Measurements from ENCODE around the gene GRID2.

The GRID2 gene

GRCh38 chr4:93710101-93710846 lies 1406.5 kb downstream of the GRID2 start:
- Histone ChIP-seq H3K18ac (ENCODE audit: low read length) (no peak overlapping the region), H2AK5ac (ENCODE audit: low read depth, low read length) (no peak overlapping the region)

GRCh38 chr4:93710847-93711430 lies 1407.2 kb downstream of the GRID2 start:
- no peaks in the 10 kb centered on the region for H3K4me1 ChIP-seq (ENCODE audit: control insufficient read depth in 2 of 2, insufficient read depth in 1 of 2, low read depth in 1 of 2, low read length in 2 of 2)
- no peak for DNase-seq (ENCODE audit: low spot score)
- no peak overlapping the region for H2BK15ac ChIP-seq (ENCODE audit: low read length)
- H3K9ac ChIP-seq (ENCODE audit: low read depth, low read length, poor library complexity), result no peak overlapping the region
- no peaks in the 10 kb centered on the region for H3K9me3 ChIP-seq (replicated peaks in 1 of 2; ENCODE audit: control insufficient read depth in 2 of 2, insufficient read depth in 1 of 2, low read depth in 1 of 2, low read length in 2 of 2)
- H3K14ac ChIP-seq (ENCODE audit: low read length), result no peak overlapping the region
- no peak overlapping the region for H2AFZ ChIP-seq (ENCODE audit: low read length)
- H3K18ac ChIP-seq (ENCODE audit: low read length), result no peak overlapping the region
- H3K79me1 ChIP-seq (ENCODE audit: low read depth, low read length), result no peaks in the 10 kb centered on the region
- H3K4ac ChIP-seq (ENCODE audit: low read length), result no peak overlapping the region
- H3K27ac ChIP-seq (replicated peaks; ENCODE audit: low read length), result no peak overlapping the region
- no peaks in the 10 kb centered on the region for H3K27me3 ChIP-seq (ENCODE audit: control insufficient read depth in 3 of 3, insufficient read depth in 3 of 3, low read depth in 1 of 3, low read length in 3 of 3)
- H4K8ac ChIP-seq (ENCODE audit: low read depth, low read length), result no peak overlapping the region
- H2BK5ac ChIP-seq (ENCODE audit: low read length), result no peak overlapping the region
- H3K36me3 ChIP-seq (replicated peaks in 1 of 2; ENCODE audit: control insufficient read depth in 2 of 2, insufficient read depth in 2 of 2, low read length in 2 of 2), result no peaks in the 10 kb centered on the region
- WGBS, 2 donors (ENCODE audit: extremely low coverage in 2 of 2, insufficient read length in 2 of 2, insufficient replicate concordance in 1 of 2), result no CpG with 5 or more reads among the region's 2 CpGs
- no peak overlapping the region for H4K91ac ChIP-seq (ENCODE audit: low read depth, low read length, poor library complexity)
- H2BK12ac ChIP-seq (ENCODE audit: low read length), result no peak overlapping the region
- no peak overlapping the region for H2BK120ac ChIP-seq (ENCODE audit: low read depth, low read length)
- no peak overlapping the region for H3K23ac ChIP-seq (ENCODE audit: low read depth, low read length, poor library complexity)
- no peak overlapping the region for H3K4me3 ChIP-seq (ENCODE audit: low read length in 2 of 2)
- no peak overlapping the region for H2AK5ac ChIP-seq (ENCODE audit: low read depth, low read length)
- no peak overlapping the region for H3K4me2 ChIP-seq (ENCODE audit: insufficient read depth, low read length, poor library complexity, severe bottlenecking)

More at GRCh38 chr4:93710101-93710846, 1406.5 kb downstream of the GRID2 start:
- Histone ChIP-seq H3K14ac (ENCODE audit: low read length) (no peak overlapping the region), H3K27me3 (ENCODE audit: control insufficient read depth in 3 of 3, insufficient read depth in 3 of 3, low read depth in 1 of 3, low read length in 3 of 3) (no peaks in the 10 kb centered on the region), H2BK5ac (ENCODE audit: low read length) (no peak overlapping the region), H2BK120ac (ENCODE audit: low read depth, low read length) (no peak overlapping the region), H3K9ac (ENCODE audit: low read depth, low read length, poor library complexity) (no peak overlapping the region), H3K9me3 (replicated peaks in 1 of 2; ENCODE audit: control insufficient read depth in 2 of 2, insufficient read depth in 1 of 2, low read depth in 1 of 2, low read length in 2 of 2) (no peaks in the 10 kb centered on the region), H3K27ac (replicated peaks; ENCODE audit: low read length) (no peak overlapping the region), H2BK12ac (ENCODE audit: low read length) (no peak overlapping the region), H3K4ac (ENCODE audit: low read length) (no peak overlapping the region), H2AFZ (ENCODE audit: low read length) (no peak overlapping the region), H3K4me1 (ENCODE audit: control insufficient read depth in 2 of 2, insufficient read depth in 1 of 2, low read depth in 1 of 2, low read length in 2 of 2) (no peaks in the 10 kb centered on the region), H3K4me3 (ENCODE audit: low read length in 2 of 2) (no peak overlapping the region), H4K91ac (ENCODE audit: low read depth, low read length, poor library complexity) (no peak overlapping the region), H3K79me1 (ENCODE audit: low read depth, low read length) (no peaks in the 10 kb centered on the region), H4K8ac (ENCODE audit: low read depth, low read length) (no peak overlapping the region), H3K4me2 (ENCODE audit: insufficient read depth, low read length, poor library complexity, severe bottlenecking) (no peak overlapping the region), H3K36me3 (replicated peaks in 1 of 2; ENCODE audit: control insufficient read depth in 2 of 2, insufficient read depth in 2 of 2, low read length in 2 of 2) (no peaks in the 10 kb centered on the region), H3K23ac (ENCODE audit: low read depth, low read length, poor library complexity) (no peak overlapping the region), H2BK15ac (ENCODE audit: low read length) (no peak overlapping the region)
- no CpG with 5 or more reads among the region's 6 CpGs for WGBS, 2 donors (ENCODE audit: extremely low coverage in 2 of 2, insufficient read length in 2 of 2, insufficient replicate concordance in 1 of 2)
- peak; percentile 17 for DNase-seq (ENCODE audit: low spot score)

- Histone ChIP-seq H3K18ac (ENCODE audit: low read length) (no peak overlapping the region), H2AK5ac (ENCODE audit: low read depth, low read length) (no peak overlapping the region), H3K4me3 (ENCODE audit: low read length in 2 of 2) (no peak overlapping the region), H2BK12ac (ENCODE audit: low read length) (no peak overlapping the region), H3K4me2 (ENCODE audit: insufficient read depth, low read length, poor library complexity, severe bottlenecking) (no peak overlapping the region), H3K27me3 (ENCODE audit: control insufficient read depth in 3 of 3, insufficient read depth in 3 of 3, low read depth in 1 of 3, low read length in 3 of 3) (no peaks in the 10 kb centered on the region), H3K9me3 (replicated peaks in 1 of 2; ENCODE audit: control insufficient read depth in 2 of 2, insufficient read depth in 1 of 2, low read depth in 1 of 2, low read length in 2 of 2) (no peaks in the 10 kb centered on the region), H2BK5ac (ENCODE audit: low read length) (no peak overlapping the region), H4K8ac (ENCODE audit: low read depth, low read length) (no peak overlapping the region), H3K9ac (ENCODE audit: low read depth, low read length, poor library complexity) (no peak overlapping the region), H3K23ac (ENCODE audit: low read depth, low read length, poor library complexity) (no peak overlapping the region), H3K79me1 (ENCODE audit: low read depth, low read length) (no peaks in the 10 kb centered on the region), H3K27ac (replicated peaks; ENCODE audit: low read length) (no peak overlapping the region), H3K36me3 (replicated peaks in 1 of 2; ENCODE audit: control insufficient read depth in 2 of 2, insufficient read depth in 2 of 2, low read length in 2 of 2) (no peaks in the 10 kb centered on the region), H2BK120ac (ENCODE audit: low read depth, low read length) (no peak overlapping the region), H3K14ac (ENCODE audit: low read length) (no peak overlapping the region), H4K91ac (ENCODE audit: low read depth, low read length, poor library complexity) (no peak overlapping the region), H2BK15ac (ENCODE audit: low read length) (no peak overlapping the region), H3K4ac (ENCODE audit: low read length) (no peak overlapping the region), H2AFZ (ENCODE audit: low read length) (no peak overlapping the region), H3K4me1 (ENCODE audit: control insufficient read depth in 2 of 2, insufficient read depth in 1 of 2, low read depth in 1 of 2, low read length in 2 of 2) (no peaks in the 10 kb centered on the region)
- no CpG with 5 or more reads among the region's 1 CpG for WGBS, 2 donors (ENCODE audit: extremely low coverage in 2 of 2, insufficient read length in 2 of 2, insufficient replicate concordance in 1 of 2)
- no peak for DNase-seq (ENCODE audit: low spot score)
Observed at GRCh38 chr4:93718233-93718632, 1414.5 kb downstream of the GRID2 start.

- Histone ChIP-seq H3K4me2 (ENCODE audit: insufficient read depth, low read length, poor library complexity, severe bottlenecking) (no peak overlapping the region), H3K14ac (ENCODE audit: low read length) (no peak overlapping the region), H2AK5ac (ENCODE audit: low read depth, low read length) (no peak overlapping the region), H2BK120ac (ENCODE audit: low read depth, low read length) (no peak overlapping the region), H2BK12ac (ENCODE audit: low read length) (no peak overlapping the region), H3K27ac (replicated peaks; ENCODE audit: low read length) (no peak overlapping the region), H3K23ac (ENCODE audit: low read depth, low read length, poor library complexity) (no peak overlapping the region), H3K79me1 (ENCODE audit: low read depth, low read length) (no peaks in the 10 kb centered on the region), H2BK15ac (ENCODE audit: low read length) (no peak overlapping the region), H3K4ac (ENCODE audit: low read length) (no peak overlapping the region), H3K18ac (ENCODE audit: low read length) (no peak overlapping the region), H4K91ac (ENCODE audit: low read depth, low read length, poor library complexity) (no peak overlapping the region), H2AFZ (ENCODE audit: low read length) (no peak overlapping the region), H3K4me1 (ENCODE audit: control insufficient read depth in 2 of 2, insufficient read depth in 1 of 2, low read depth in 1 of 2, low read length in 2 of 2) (no peaks in the 10 kb centered on the region), H3K4me3 (ENCODE audit: low read length in 2 of 2) (no peak overlapping the region), H3K9ac (ENCODE audit: low read depth, low read length, poor library complexity) (no peak overlapping the region), H2BK5ac (ENCODE audit: low read length) (no peak overlapping the region), H3K27me3 (ENCODE audit: control insufficient read depth in 3 of 3, insufficient read depth in 3 of 3, low read depth in 1 of 3, low read length in 3 of 3) (no peaks in the 10 kb centered on the region), H3K36me3 (replicated peaks in 1 of 2; ENCODE audit: control insufficient read depth in 2 of 2, insufficient read depth in 2 of 2, low read length in 2 of 2) (no peaks in the 10 kb centered on the region), H4K8ac (ENCODE audit: low read depth, low read length) (no peak overlapping the region), H3K9me3 (replicated peaks in 1 of 2; ENCODE audit: control insufficient read depth in 2 of 2, insufficient read depth in 1 of 2, low read depth in 1 of 2, low read length in 2 of 2) (no peaks in the 10 kb centered on the region)
- DNase-seq (ENCODE audit: low spot score), result no peak
Observed at GRCh38 chr4:93719552-93719951, 1415.8 kb downstream of the GRID2 start.

Data from neuronal stem cell (in vitro differentiated cells).